GM18505 (cell line): ENCODE results near the gene PTPRN2.

Experiments used
- ATAC-seq: cut with Tn5 transposase; IDR thresholded peaks from one replicate; pipeline ENCODE4 v1.9.1; 2021; ENCODE audit not compliant: unreplicated experiment
- POLR2A ChIP-seq: IDR thresholded peaks from 4 replicates; pipeline ENCODE4 v1.6.1; 2011; ENCODE audit warnings: borderline replicate concordance; ENCODE audit not compliant: insufficient read depth, insufficient read length; ENCODE audit errors: extremely low read depth

Gene PTPRN2

GRCh38 chr7:157757776-157758467 is 829.7 kb downstream of the PTPRN2 start:
- ATAC-seq: no peak
- TF ChIP-seq POLR2A: no peak

- no peak for ATAC-seq
- no peak for TF ChIP-seq POLR2A
Measured at GRCh38 chr7:157757211-157757610, 830.4 kb downstream of the PTPRN2 start.

- no peak for TF ChIP-seq POLR2A
- ATAC-seq: no peak
Measured at GRCh38 chr7:157755741-157756140, 831.9 kb downstream of the PTPRN2 start.

- TF ChIP-seq POLR2A: no peak
- ATAC-seq: no peak
Measured at GRCh38 chr7:157754416-157754790, 833.2 kb downstream of the PTPRN2 start.

GRCh38 chr7:157753713-157754415 is 833.8 kb downstream of the PTPRN2 start:
- ATAC-seq: no peak
- TF ChIP-seq POLR2A: no peak

- no peak for TF ChIP-seq POLR2A
- ATAC-seq: no peak
Measured at GRCh38 chr7:157752832-157753291, 834.8 kb downstream of the PTPRN2 start.

- no peak for ATAC-seq
Measured at GRCh38 chr7:157751951-157752673, 835.5 kb downstream of the PTPRN2 start.

GRCh38 chr7:157751406-157751805 is 836.2 kb downstream of the PTPRN2 start:
- no peak for TF ChIP-seq POLR2A
- no peak for ATAC-seq

More at GRCh38 chr7:157751951-157752673, 835.5 kb downstream of the PTPRN2 start:
- no peak for TF ChIP-seq POLR2A

GRCh38 chr7:157750291-157750690 is 837.3 kb downstream of the PTPRN2 start:
- ATAC-seq: no peak
- no peak for TF ChIP-seq POLR2A

GRCh38 chr7:157745721-157746709 is 841.6 kb downstream of the PTPRN2 start:
- ATAC-seq: no peak
- TF ChIP-seq POLR2A: no peak

GRCh38 chr7:157744786-157745601 is 842.6 kb downstream of the PTPRN2 start:
- TF ChIP-seq POLR2A: no peak
- ATAC-seq: no peak

GRCh38 chr7:157743781-157744525 is 843.7 kb downstream of the PTPRN2 start:
- ATAC-seq: no peak
- TF ChIP-seq POLR2A: no peak

- no peak for TF ChIP-seq POLR2A
- no peak for ATAC-seq
Measured at GRCh38 chr7:157740251-157740798, 847.3 kb downstream of the PTPRN2 start.
